Stimulated activated CD8-positive, alpha-beta memory T cell treated with anti-CD3 and anti-CD28 coated beads, Interleukin-7, amount 100 ng/mL, for 48 hours (primary cell): Measurements from ENCODE around the gene GEN1.

Experiments
- DNase-seq, 2 donors: peaks; one replicate each; pipeline ENCODE4 v3.0.0-alpha.2; 2020; ENCODE audit warnings: low read depth in 1 of 2; ENCODE audit errors: extremely low read depth in 1 of 2

The GEN1 gene

DNA sequence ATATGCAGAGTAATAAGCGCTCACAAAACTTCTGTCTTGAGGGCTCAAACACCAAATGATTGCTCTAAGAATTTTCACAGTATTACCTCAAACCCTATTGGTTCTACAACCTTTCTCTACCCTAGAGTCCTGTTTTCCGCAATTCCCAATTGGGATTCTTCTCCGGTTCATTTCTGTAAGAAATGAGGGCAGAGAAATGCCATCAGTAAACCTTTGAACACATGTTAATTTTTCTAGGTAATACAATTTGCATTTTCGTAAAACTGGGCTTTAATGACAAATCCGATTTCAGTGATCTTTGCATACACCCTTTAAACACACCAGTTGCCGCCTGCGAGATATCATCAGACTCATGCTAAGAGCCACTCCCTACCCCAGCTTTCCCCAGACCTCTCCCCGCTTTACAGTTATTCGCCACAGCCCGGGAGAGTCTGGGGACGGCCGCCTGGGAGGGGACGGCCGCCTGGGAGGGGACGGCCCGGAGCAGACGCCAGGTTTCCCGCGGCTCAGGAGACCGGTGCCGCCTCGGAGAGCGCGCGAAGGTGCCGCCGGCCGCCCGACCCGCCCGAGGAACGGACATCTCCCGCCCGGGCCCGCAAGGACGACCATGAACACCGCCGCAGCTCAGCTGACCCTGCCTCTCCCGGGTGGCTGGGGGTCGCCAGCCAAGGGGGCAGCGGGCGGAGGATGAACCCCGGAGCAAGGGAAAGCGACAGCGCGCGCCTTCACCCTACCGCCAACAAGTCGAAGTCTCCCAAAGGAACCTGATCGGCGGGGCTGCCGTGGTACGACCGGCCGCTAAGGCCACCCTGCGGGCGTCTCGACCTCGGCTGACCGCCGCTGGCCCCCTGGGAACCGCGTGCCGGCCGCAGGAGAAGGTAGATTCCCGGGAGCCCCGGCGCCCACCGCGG, 791 bp upstream of the GEN1 start:
- DNase-seq = peak in 1 of 2 donors; percentile 14

DNA sequence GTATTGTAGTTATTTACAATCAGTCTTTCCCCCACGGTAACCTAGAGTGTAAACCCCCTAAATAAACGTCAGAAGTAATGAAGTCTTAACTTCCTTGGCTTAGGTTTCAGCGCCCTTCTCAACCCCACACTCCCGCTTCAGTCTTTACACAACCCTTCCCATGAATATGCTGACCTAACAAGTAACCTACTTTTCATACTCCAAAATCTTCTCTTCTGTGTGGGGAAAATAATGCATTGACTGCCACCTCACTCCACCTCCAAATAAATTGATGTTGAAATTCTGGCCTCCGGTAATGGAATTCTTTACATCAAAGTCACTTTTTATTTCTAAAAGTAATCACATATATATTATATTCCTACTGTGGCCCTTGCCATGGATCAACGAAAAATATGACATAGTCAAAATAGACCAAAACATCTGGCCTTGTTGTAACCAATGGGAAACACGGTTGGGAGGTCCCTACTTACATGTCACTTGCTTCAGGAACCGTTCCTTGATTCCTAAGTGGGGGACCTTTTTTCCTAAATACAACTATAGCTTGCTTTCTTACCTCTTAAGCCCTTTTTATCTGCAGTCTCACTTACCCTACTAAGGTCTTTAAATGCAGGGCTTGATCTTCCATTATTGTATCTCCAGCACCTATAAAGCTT, 961 bp downstream of the GEN1 start:
- DNase-seq = no peak

DNA sequence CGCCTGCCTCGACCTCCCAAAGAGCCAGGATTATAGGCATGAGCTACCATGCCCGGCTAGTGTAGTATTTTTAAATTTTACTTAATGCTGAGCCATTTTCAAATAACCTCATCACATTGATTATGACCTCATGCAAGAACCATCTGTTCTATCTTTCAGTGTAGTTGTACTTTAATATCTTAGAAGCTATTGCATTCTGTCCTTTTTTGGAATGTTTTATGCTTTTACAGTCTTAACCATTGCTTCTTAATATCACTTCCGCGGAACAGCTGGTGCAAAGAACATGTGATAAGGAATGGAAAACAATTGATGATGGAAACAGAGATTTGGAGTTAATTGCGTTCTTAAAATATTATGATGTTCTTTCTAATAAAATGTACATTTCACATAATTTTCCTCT, 2.7 kb downstream of the GEN1 start:
- no peak for DNase-seq

DNA sequence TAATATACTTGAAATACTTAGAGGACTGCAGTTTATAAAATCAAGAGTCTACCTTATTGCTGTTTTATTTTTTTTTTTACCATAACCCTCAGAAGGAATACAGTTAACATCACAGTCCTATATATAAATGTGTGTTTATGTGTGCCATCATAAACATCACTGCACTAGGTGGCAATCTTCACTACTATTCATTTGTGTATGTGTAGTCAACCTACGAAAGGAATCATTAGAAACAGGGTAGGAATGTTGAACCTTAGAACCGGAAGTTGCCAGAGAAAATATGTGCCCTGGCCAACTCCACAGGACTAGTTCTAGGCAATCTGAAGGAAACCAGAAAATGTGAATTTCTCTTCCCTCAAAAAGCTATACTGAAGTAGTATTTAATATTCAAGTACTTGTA, 3.4 kb downstream of the GEN1 start:
- DNase-seq = no peak

DNA sequence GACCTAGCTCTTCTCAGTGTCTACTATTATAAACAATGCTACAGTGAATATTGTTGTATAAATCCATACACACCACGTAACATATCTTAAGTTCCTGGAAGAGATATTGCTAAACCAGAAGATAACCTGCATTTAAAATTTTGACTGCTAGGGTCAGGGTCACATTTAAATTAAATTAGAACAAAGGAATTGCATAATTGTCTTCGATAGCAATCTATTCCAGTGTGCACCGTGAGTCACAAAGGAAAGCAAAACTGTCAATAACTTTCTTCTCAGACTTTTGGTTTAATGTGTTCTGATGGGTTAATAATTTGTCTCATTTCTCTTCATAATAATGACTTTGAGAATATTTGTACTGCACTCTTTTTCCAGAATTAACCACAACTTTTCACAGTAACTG, 4.2 kb downstream of the GEN1 start:
- no peak for DNase-seq

DNA sequence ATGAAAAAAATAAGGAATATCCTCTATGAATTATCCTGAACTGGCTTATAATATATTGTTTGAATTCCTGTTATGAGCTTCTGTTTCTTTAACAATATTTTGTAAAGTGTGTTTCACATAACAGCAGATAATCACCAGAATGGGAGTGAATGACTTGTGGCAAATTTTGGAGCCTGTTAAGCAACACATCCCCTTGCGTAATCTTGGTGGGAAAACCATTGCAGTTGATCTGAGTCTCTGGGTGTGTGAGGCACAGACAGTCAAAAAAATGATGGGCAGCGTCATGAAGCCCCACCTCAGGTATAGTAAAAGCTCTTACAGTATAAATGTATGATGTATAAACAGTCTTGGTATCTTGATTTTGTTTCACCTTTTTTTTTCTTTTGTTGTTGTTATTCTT, 5.9 kb downstream of the GEN1 start:
- no peak for DNase-seq

DNA sequence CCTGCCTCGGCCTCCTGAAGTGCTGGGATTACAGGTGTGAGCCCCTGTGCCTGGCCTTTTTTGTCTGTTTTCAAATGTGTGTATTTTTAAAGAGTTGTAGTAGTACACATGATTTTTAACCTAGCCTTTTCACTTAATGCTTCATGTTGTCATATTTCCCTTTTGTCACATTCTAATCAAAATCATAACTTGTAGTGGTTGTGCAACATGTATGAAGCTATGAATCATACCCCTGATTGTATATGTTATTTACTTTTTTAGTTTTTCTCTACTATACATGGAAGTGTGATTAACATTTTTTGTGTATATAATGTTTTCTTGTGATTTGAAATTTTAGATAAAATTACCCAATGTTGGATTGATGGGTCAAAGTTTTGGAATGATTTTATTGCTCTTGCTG, 8.5 kb downstream of the GEN1 start:
- DNase-seq = no peak

DNA sequence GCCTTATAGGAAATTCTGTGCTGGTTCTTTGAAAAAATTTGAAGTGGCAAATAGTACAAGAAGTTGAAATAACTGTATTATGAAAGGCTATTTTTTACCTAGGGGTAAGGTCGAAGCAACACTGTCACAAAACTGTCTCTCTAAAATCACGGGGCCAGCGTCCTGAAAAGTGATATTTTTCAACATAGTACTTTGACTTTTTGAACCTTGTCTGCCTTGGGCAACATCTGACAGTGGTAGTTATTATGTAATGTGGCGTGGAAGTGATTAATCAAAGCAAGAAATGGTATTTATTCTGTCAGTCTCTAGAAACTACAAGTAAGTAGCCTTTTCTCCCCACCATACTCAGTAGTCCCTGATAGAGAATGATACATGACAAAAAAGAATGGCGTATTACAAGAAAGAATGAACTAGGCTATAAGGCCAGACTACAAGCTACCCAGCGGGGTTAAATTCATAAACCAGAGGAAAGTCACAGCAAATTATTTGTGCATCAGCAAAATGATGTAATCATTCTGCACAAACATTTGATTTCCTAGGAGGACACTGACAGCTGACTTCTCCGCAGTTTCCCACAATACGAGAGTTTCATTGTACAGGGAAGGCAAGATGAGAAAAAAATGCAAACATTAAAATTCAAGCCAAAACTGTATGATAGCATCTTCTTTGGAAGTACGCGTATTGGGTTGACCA, 9.8 kb downstream of the GEN1 start:
- no peak for DNase-seq

DNA sequence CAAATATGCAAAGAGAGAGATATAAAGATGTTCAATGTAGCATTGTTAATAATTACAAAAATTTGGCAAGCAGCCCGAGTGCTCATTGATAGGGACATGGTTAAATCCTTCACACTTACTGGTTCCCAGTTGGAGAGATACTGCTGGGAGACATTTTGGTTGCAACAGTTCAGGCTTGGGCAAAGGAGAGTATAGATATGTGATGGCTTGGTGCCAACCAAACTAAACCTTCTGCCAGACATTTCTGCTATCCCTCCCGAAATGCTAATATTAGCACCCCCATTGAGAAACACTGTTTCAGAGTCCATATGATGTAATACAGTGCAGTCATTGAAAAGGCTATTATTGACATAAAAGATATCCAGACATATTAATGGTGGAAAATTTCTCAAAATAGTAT, 11.5 kb downstream of the GEN1 start:
- no peak for DNase-seq

DNA sequence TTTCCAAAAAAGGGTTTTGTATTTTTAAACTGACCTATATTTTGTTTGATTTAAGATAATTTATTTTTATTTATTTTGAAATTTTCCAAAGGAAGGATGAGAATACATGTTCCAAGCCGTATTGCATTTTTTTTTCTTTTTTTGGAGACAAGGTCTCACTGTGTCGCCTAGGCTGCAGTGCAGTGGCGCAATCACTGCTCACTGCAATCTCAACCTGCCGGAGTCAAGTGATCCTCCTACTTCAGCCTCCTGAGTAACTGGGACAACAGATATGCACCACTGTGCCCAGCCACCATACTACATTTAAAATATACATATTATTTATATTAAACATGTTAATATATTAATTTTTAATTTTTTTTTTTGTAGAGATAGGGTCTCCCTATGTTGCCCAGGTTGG, 15.0 kb downstream of the GEN1 start:
- DNase-seq = no peak

DNA sequence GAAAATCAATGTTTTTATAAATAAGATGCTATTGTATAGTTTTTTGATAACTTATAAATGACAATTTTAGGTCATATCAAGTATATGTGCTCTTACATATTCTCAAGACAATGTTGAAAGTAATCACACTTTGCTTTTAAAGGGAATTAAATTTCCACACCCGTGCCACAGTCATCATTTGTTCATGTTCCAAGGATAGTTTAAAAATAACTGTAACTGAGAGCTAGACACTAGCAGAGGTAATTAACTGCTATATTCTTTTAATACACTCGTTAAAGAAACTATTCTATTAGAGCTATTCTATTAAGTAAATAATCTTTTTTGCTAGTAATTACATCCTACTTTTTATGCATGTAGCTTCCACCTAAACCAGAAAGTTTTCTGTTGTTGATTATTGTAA, 18.0 kb downstream of the GEN1 start:
- DNase-seq = no peak

DNA sequence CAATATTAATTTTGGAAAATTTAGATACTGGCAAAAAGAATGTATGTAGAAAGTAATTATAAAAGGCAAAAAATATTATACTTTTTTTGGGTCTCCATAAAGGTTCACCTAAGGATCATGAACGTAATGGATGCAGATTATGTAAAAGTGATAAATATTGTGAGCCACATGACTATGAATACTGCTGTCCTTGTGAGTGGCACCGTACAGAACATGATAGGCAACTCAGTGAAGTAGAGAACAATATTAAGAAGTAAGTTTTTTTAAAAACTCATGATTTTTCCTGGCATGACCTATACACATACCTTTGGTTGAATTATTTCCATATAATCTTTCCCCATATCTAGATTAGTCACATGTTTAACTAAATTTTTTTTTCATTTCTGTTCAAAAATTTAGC, 18.6 kb downstream of the GEN1 start:
- DNase-seq = no peak

DNA sequence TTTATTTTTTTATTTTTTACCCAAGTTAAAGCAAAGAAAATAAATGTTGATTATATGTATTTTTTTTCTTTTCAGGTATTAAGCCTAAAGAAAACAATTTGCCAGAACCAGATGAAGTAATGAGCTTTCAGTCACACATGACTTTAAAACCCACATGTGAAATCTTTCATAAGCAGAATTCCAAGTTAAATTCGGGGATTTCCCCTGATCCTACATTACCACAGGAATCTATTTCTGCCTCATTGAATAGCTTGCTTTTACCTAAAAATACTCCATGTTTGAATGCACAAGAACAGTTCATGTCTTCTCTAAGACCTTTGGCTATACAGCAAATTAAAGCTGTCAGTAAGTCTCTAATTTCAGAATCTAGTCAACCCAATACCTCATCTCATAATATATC, 26.6 kb downstream of the GEN1 start:
- DNase-seq = no peak

DNA sequence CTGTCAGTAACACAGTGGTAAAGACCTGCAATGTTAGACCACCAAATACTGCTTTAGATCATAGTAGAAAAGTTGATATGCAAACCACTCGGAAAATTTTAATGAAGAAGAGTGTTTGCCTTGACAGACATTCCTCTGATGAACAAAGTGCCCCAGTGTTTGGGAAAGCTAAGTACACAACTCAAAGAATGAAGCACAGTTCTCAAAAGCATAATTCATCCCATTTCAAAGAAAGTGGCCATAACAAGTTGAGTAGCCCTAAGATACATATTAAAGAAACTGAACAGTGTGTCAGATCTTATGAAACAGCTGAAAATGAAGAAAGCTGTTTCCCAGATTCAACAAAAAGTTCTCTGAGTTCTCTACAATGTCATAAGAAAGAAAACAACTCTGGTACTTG, 27.5 kb downstream of the GEN1 start:
- DNase-seq = no peak

DNA sequence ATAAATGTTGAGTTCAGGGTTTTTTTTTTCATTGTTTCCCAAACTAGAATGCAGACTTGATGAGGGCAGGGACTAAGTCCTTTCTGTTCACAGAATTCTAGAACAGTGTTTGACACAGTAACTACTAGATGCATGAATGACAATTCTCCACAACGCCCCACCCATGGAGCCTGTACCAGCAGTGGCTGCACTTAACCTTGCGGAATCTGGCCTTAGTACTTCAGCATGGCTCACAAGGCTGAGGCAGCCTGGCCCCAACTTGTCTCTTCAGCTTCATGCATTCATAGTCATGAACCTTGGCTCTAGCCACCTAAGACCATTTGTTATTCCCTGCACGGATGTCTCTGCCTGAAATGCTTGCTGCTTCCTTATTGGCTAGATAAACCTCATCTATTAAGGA, 32.8 kb downstream of the GEN1 start:
- DNase-seq = no peak

DNA sequence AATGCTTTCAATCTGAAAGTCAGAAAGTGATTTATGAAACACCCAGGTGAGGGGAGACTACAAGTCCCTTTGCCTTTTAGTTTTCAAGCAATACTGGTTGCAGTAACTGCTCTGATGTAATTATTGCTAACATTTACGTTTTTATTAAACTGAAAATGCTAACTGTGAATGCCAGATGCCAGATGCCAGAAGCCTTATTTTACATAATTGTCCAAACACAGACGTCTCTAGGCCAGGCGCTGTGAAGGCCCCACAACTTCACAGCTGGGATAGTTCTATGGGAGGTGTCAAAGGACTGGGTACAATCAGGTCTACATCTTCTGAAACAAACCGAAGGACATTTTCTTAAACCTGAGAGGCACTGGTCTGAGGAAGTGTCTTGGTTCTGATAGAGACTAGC, 34.8 kb downstream of the GEN1 start:
- no peak for DNase-seq

DNA sequence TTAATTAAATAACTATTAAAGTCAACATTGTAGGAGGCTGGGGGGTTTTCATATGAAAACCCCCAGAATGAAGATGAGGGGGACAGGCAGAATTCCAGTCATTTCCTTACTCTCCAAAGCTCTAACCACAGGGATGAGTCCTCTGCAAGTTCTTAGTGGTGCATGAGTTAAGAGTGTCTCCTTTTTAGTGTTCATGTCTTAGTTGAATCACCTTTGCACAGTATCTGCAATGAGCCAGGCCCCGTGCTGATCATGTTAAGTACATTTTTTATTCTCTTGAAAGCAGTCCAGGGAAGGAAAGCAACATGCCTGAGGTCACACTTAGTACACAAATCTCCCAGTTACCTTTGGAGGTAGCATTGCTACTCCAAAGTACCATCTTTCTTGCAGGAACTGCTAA, 36.6 kb downstream of the GEN1 start:
- DNase-seq = no peak

DNA sequence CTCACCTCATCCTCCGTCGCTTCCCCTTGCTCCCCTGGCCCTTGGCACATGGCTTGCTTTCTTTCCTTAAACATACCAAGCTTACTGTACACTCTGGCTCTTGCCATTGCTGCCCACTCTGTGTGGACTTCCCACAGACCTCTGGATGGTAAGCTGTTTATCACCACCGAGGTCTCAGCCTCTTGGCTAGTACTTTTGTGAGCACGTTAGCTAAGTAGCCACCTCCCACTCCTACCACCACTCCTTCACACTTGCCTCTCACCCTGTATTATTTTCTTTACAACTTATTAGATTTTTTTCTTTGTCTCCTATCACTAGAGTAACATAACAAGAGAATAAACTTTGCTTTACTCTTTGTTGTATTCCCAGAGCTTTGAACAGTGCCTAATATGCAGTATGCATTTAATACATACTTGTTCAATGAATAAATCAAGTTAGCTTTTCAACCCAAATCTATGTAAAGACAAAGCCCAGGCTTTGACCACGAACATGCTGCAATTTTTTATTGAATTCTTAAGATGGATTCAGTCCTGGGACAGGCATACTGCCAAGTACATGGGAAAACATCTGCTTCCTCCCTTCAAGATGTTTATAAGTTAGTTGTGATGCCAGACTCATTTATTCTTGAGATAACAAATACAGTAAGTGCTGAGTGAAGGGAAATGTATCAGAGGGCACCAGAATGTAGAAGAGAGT, 37.3 kb downstream of the GEN1 start:
- DNase-seq = no peak

DNA sequence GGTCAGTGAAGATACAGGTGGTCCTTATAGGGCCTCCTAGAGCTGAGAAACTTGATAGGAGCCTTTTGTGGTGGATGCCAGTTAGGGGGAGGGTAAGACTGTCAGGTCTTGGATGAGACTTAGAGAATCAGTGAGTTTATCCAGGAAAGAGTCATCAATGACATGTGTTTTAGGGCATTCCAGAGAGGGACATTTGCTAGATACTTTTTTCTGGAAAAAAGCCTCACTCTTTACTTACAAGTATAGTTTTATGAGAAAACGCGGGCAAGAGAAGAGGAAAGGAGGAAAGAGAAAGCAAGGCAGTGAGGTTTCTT, 37.8 kb downstream of the GEN1 start:
- no peak for DNase-seq

DNA sequence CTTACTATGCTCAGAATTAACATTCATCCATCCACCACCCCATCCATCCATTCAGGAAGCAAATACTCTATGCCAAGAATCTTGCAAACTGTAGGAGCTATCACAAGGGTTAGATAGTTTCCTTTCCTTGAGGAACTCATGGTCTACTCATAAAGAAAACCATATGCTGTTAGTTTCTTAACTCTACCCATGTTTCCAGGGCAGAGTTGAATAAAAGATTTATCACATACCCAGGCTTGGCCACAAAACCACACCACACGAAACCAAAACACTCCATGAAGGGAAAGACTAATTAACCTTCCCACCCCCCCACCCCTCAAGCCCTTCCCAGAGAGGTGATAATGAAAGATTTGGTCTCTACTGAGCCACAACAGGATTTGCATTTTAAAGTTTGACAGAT, 38.6 kb downstream of the GEN1 start:
- DNase-seq = no peak

DNA sequence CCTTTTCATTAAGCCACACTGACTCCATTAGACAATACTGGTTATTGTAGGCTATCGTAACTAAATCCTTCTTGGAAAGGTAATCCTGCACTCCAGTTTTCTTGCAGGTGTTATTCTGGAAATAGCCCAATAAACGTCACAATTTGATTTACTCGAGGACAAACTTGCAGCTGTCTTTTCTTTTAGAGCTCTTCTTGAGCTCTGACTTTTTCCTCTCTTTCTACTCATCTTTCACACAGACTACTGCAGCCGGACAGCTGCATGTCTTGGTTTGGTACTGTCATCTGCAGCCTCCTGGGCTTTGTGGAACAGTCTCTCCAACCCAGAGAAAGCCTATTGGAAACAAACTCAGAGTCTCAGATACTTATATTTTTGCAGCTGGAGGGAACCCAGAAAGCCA, 39.4 kb downstream of the GEN1 start:
- no peak for DNase-seq
